Uterus (tissue), 2 donors: Measurements from ENCODE around the gene MCIDAS.

Experiments used
- CTCF ChIP-seq, 4 experiments: fragments of 200-600 bp in 2 of 4; fragments of 450-650 bp in 2 of 4; sonication (generic) in 2 of 4; IDR thresholded peaks; one replicate each; pipeline ENCODE4 v1.5.1; 2016 to 2019; ENCODE audit warnings: antibody characterized with exemption in 4 of 4, mild to moderate bottlenecking in 2 of 4, moderate library complexity in 1 of 4
- POLR2A ChIP-seq, 2 donors: fragments of 450-650 bp; IDR thresholded peaks; one replicate each; pipeline ENCODE4 v1.6.1; 2016; ENCODE audit warnings: antibody characterized with exemption in 2 of 2, mild to moderate bottlenecking in 1 of 2, moderate library complexity in 1 of 2

- no peak for TF ChIP-seq CTCF (IDR thresholded peaks at IDR 0.05)
- no peak for TF ChIP-seq POLR2A (IDR thresholded peaks at IDR 0.05)
Measured at GRCh38 chr5:55205001-55205400, 22.1 kb downstream of the MCIDAS start.
